GM20431 (cell line): ENCODE measurements around the gene SYPL2.
"Not testable (repeated sequence)": the region's sequence is repeated elsewhere in the genome, so short reads cannot be mapped to it uniquely, and the experiment has no call there.

Experiments
- in situ Hi-C: fragments of 300-500 bp; cut with MseI, MboI; formaldehyde crosslinking; loops from one replicate; pipeline ENCODE4 v1.15.0; 2020; ENCODE audit warnings: low sequenced_read_pairs; ENCODE audit not compliant: unreplicated experiment

SYPL2 gene

DNA sequence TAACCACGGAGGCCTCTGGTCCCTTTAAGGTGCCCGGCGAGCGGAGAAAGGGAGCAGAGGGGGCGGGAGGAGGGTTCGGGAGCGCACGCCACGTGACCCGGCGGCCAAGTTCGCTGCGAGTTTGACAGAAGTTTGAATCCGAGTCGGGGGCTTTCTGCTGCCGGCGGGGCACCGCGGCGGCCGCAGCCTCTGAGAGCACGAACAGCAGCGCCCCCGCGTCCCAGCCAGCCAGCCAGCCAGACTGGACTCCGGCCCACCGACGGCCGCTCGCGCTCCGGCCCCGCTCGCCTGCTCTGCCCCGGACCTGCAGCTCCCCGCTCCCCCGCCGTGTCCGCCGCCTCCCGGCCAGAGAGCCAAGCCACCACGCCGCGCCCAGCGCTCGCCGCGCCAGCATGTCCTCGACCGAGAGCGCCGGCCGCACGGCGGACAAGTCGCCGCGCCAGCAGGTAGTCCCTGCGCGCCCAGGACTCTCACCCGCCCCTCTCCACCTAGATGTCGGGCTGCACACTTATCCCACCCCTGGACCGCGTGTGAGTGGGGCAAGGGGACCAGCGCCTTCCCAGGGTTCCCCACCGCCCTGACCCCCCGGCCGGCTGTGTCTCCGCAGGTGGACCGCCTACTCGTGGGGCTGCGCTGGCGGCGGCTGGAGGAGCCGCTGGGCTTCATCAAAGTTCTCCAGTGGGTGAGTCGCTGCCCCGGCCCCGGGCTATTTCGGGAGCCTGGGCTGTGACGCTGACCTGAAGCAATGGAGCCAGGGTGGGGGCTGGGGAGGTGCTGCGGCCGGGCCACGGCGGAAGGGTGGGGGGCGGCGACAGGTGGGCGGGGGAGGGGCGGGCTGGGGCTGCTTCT lies at the start of gene SYPL2:
TSS of gene SYPL2 (plus strand) at position 95 of the 849 bp plus-strand sequence. CDS start at position 393, 298 bp downstream.
- in situ Hi-C loops = no loop called here

DNA sequence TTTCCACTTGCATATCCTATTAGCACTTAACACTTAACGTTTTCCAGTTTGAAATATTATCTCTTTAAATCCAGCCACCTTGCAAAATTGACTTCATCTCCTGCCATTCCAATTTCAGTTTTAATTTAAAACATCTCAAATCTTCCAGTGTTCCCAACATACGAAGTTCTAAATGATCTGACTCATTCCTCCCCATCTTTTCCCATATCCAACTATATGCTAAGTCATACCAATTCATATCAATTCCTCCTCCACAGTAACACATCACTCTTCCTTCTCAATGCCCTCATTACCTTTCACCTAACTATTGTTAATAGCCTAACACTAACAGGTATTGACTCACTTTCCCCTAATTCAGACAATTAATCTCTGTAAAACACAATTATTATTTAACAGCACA lies 42.8 kb upstream of the SYPL2 start:
- in situ Hi-C loops = no loop called here

DNA sequence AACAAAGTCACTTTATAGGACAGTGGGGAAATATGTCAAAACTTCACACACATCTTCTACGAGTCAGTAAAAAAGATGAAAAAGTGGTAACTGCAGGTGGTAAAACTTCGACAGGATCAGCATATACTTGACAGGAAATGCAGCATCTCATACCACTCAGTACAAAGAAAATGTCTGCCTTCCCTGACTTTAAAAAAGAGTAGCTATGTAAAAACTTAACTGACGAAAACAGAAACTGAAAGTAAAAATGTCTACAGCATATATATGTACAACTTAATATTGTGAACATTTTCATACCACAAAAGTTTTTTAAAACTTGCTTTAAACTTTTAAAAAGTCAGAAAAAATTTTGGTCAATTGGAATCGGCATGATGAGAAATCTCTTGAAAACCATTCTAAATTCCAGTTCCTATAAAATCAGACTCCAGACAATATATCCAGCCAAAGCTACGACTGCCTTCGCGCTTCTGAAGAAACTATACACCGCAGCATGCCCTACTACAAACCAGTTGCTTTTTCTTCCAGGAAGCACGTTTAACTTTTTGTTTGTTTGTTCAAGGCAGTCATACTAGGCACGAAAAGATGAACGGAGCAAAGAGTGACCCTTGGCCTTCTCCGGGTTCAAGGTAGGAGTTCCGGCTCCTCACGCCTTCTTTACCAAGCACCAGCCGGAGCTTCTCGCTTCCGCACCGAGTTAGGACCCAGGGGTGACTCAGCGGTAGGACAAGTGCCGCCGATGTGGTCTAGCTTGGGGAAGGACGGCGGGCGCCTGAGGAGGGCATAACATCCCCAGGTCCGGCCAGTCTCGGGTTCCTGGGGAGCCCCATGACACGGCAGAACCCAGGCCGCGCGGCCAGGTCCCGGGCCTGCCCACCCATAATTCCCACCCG lies 40.7 kb upstream of the SYPL2 start:
- in situ Hi-C loops = no loop called here

DNA sequence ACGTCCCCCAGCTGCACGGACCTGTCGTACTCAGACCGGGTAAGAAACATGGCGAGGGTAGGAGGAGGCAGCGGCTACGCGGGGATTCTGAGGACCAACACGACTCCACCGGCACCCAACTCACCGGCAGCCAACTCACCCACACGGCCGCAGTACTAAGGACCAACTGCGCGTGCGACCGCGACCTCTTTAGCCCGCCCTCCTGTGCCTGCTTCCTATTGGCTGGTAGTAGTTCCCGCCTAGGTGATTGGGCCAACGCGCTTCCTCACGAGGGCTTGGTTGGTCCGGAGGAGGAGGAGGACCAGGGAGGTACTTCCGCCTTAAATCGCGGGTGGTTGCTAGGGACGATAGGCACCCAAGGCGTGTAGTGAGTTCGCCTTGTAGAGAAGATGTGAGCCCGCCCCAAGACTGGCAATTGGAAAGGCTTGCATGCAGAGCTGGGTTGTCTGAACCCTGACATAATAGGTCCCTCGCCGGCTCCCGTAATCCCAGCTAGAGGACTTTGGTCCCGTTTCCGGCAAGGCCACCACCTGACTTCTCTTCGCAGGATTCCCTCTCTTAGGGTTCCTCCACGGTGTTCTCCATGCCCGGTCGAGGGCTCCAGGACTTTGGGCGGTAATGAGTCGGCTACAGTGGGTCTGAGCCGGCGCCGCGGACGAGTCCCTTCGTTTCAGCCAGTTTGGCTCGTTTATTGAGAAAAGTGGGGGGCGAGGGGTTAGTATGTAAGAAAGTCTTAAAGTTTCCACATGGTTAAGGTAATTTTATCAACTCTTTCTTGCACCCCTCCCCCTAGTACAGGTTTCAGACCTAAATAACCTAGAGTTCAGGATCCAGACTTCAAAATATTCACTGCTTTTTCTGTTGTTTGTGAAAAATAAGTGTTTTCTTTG lies 39.8 kb upstream of the SYPL2 start, which contains the start of gene PSMA5:
TSS of gene PSMA5 (minus strand) at position 168 of the 890 bp plus-strand sequence. CDS start at position 50, 118 bp downstream.
- in situ Hi-C loops = no loop called here

DNA sequence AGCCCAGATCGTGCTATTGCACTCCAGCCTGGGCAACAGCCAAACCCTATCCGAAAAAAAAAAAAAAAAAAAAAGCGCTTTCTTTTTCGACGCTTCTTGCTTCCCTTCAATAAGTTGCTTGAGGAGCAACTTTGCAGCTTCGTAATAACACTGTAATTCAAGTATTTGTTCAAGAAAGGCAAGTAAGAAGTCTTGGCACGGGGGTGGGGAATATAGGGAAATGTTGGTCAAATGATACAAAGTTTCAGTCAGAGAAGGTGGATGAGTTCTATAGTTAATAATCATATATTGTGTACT lies 39.2 kb upstream of the SYPL2 start:
- in situ Hi-C loops = no loop called here

DNA sequence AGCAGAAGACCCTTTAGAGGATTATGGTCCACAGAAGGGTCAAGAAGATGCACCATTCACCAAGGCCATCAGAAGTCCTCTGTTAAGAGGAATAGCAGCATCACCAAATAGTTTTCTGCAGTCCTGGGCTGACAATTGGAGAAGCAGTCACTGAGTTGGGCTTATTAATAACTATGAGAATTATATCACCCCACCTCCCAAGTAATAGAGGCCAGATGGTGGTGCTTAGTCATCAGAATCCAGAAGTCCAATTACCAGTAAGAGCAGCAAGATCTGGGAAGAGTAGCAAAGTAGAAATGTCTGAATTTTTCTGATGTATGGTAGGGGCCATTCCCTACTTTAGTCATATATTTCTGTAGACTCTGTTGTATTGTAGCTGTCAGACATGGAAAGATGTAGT lies 34.0 kb upstream of the SYPL2 start:
- in situ Hi-C loops = no loop called here

DNA sequence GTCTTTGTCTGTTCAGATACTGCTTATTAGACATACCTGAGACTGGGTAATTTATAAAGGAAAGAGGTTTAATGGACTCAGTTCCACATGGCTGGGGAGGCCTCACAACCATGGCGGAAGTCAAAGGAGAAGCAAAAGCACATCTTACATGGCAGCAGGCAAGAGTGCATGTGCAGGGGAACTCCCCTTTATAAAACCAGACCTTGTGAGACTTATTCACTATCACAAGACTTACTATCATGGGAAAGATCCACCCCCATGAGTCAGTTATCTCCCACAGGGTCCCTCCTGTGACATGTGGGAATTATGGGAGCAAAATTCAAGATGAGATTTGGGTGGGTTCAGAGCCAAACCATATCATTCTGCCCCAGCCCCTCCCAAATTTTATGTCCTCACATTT lies 33.0 kb upstream of the SYPL2 start:
- in situ Hi-C loops = no loop called here

DNA sequence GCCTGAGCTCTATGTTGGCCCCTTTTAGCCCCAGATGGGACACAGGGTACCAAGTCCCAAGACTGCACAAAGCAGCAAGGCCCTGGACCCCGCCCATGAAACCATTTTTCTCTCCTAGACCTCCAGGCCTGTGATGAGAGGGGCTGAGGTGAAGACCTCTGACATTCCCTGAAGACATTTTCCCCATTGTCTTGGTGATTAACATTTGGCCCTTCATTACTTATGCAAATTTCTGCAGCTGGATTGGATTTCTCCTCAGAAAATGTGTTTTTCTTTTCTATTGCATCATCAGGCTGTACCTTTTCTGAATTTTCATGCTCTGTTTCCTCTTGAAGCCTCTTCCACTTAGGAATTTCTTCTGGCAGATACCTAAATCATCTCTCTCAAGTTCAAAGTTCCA lies 31.9 kb upstream of the SYPL2 start:
- in situ Hi-C loops = no loop called here

DNA sequence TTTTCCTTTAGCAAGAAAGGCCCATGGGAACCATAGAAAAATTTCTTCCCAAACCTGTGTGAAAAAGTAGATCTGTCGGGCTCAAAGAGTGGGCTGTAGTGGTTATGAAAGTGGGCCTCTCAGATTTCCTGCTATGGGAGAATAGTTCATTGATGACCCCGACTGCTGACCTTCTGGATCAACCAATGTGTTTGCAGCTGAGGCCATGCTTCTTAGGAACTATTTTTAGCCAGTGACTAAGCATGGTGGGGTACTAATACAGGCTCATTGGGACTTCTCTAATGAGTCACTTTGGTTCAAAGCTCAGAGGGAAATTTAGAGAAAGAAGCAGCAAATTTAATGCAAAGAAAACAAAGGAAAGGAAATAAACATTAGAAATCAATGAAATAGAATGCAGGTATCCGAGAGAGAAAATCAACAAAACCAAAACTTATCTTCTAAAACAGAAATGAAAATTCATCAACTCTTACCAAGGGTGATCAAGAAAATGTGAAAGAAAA lies 27.5 kb upstream of the SYPL2 start:
- in situ Hi-C loops = no loop called here

DNA sequence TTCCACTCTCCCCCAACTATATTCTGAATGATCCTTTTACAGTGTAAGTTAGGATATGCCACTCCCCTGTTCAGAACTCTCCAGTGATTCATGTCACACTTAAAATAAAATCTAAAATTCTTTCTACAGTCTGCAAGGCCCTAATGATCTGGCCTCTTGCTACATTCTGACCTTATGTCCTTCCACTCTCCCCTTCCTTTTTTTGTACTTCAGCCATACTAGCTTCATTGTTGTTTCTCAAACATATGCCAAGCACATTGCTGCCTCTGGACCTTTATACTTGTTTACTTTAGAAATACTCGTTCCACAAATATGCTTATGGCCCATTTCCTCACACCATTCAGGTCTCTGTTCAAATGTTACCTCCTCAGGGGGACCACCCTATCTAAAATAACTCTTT lies 25.3 kb upstream of the SYPL2 start:
- in situ Hi-C loops = no loop called here

DNA sequence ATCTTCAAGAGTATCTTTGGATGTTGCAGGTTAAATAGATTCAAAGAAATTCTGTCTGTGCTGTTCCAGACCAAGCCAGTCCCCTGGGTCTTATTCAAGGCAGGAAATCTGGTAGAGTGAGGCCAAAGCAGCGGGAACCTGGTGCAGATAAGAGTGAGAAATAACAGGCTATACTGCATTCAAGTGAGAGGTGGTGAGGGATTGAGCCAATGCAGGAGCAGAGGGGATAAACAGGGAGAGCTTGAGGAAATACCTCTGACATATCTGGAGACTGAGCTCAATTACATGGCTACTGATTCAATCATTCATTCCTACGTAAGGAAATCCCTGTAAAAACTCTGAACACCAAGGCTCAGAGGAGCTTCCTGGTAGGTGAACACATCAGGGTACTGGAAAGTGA lies 22.9 kb upstream of the SYPL2 start:
- in situ Hi-C loops = no loop called here

DNA sequence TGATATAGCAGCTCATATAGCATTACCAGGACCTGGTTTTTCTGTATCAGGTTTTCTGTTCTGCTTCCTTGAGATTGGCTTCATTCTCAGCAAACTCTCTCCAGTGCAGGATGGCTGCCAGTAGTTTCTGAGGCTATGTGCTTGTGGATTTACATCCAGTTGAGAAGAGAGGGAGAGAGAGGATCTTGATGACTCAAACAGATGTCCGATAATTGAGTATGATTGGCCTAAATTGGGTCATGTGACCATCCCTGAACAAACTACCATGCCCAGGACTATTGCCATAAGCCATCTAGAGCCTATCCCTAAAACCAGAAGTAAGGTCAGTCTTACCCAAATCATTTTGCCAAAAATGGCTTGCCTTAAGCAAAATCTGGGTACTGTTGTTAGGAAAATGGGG lies 22.0 kb upstream of the SYPL2 start:
- in situ Hi-C loops = no loop called here

DNA sequence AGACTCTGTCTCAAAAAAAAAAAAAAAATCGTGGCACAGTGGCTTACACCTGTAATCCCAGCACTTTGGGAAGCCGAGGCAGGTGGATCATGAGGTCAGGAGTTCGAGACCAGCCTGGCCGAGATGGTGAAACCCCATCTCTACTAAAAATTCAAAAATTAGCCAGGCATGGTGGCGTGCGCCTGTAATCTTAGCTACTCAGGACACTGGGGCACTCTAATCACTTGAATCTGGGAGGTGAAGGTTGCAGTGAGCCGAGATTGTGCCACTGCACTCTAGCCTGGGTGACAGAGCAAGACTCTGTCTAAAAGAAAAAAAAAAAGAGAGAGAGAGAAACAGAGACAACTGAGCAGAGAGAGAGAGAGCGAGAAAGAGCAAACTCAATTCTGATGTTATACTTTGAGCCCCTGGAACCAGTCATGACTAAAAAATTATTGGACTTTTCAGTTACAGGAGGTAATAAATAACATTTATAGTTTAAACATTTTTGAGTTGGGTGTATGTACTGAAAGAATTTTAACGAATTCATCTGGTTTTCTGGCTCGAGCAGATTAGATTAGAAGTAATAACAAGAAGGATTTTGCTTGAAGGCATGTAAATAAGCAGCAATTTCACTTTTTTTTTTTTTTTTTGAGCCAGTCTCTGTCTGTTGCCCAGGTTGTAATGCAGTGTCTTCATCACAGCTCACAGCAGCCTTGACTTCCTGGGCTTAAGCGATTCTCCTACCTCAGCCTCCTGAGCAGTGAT lies 20.2 kb upstream of the SYPL2 start:
- in situ Hi-C loops = not testable (repeated sequence)

DNA sequence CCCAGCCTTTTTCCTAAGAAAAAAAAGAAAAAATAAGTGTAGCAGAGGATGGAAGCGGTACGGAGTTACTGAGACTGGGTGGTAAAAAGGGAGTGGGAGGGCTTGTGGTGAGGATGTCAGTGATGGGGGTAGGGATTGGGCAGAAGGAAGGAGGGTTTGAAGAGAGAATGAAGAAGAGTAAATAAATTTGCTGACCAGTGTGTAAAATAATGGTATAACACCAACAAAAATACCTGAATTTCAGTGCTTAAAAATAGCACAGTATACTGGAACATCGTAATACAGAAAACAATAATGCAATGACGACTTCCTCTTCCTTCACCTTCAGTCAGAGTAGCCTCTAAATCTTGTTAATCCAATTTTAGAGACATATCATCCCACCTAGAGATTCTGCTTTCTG lies 18.8 kb upstream of the SYPL2 start:
- in situ Hi-C loops = no loop called here

DNA sequence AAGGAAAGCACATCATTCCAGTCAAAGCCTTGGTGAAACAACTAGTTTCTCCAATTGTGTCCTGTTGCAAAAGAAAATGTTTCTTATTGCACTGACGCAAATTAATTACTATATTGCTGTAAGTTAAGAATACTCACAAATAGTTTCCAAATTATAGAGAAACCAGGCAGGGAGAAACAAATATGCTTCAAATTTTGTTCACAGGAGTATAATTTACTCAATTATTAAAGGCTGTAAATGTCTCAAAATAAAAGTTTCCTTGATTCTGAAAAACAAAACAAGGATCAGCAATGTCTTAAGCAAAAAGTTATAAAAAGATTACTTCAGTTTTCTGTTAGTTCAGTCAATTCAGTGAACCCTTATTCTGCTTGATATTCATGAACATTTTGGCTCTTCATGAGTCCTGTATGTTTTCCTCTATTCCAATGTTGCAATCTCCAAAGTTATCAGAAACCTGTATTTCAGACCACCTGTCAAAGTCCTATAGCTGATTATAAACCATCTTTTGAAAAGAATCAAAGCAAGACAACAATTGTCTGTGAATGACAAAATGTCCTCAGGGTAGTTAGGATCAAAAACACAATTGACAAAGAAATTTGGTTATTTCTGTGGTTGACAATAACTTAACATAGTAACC lies 11.7 kb upstream of the SYPL2 start:
- in situ Hi-C loops = no loop called here

DNA sequence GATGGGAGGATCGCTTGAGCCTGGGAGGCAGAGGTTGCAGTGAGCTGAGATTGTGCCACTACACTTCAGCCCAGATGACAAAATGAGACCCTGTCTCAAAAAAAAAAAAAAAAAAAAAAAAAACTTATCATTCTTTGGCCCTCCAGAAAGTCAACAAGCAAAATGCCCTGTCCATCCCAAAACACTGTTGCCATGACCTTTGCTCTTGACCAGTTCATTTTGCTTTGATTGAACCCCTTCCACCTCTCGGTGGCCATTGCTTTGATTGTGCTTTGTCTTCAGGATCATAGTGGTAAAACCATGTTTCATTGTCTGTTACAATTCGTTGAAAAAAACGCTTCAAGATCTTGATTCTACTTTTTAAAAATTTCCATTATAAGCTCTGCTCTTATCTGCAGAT lies 8.5 kb upstream of the SYPL2 start:
- in situ Hi-C loops = no loop called here

DNA sequence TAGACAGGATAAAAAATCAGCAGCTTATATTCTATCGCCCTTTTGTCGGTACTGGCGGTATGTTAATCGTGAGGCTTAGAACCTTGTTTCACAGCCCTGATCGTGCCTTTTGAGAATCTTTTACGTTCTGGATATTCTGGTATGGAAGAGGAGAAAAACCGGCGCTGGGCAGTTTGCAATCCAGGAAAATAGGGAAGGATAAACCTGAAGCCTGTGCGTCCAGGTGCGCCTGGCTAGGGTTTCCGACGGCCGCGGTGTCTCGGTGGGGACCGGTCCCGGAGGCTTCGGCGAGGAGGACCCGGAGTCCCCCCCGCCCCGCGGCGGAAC lies 258 bp upstream of the SYPL2 start:
- in situ Hi-C loops = no loop called here

DNA sequence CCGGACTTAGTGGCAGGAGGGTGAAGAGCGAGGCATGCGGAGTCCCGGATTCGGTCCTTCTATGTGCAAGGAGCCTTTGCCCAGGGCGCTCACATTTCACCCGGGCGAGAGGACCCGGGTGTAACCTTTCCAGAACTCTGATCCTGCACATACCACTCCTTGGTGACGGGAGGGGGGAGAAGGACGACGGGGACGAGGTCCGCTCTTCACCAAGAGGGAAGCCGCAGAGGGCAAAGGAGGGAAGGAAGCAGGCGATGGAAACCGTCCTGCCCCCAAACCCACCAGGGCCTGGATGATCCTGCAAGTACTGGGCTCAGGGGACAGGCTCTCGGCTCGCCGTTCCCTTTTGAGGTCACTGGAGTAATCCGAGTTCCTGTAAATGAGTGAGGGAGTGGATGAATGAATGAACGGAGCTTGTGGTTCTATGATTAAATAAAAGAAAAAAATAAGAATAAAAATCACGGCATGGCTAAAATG lies 993 bp downstream of the SYPL2 start:
- in situ Hi-C loops = no loop called here

DNA sequence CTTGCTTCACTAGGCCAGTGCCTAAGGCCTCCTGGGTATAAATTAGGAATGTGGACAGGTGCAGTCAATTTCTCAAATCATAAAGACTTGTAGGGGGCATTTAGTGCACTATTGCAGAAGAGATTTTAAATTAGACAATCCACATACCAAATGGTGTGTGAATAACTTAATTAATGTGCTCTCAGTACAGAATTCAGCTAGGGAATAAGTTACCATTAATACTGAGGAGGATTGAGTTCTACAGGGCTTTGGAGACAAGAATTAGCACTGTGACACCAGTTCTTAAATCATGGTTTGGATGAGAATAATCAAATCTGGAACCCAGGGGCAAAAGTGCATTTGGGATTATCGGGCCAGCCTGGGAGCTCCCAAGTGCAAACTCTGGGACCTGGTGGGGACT lies 1.7 kb downstream of the SYPL2 start:
- in situ Hi-C loops = no loop called here
